Rectal smooth muscle tissue (tissue), 1 donor: ENCODE data around the gene SLC19A2.
"Not testable (repeated sequence)": the region's sequence is repeated elsewhere in the genome, so short reads cannot be mapped to it uniquely, and the experiment has no call there.

Experiments used
- H3K27ac ChIP-seq: one replicate; pipeline ENCODE4 v1.7.0; 2013; ENCODE audit warnings: low read depth, low read length, inconsistent platforms
- H3K27me3 ChIP-seq: one replicate; pipeline ENCODE4 v1.7.0; 2013; ENCODE audit warnings: low read length; ENCODE audit not compliant: control insufficient read depth, insufficient read depth
- H3K36me3 ChIP-seq: one replicate; pipeline ENCODE4 v1.7.0; 2013; ENCODE audit warnings: low read length; ENCODE audit not compliant: control insufficient read depth, insufficient read depth
- H3K4me1 ChIP-seq: one replicate; pipeline ENCODE4 v1.7.0; 2013; ENCODE audit warnings: low read length; ENCODE audit not compliant: control insufficient read depth, insufficient read depth
- H3K4me3 ChIP-seq: one replicate; pipeline ENCODE4 v1.7.0; 2013; ENCODE audit warnings: low read length
- H3K9ac ChIP-seq: one replicate; pipeline ENCODE4 v1.7.0; 2013; ENCODE audit warnings: low read length

The SLC19A2 gene

GRCh38 chr1:169523904-169524303 is 38.2 kb upstream of the SLC19A2 start:
- H3K27ac ChIP-seq, result no peak overlapping the region
- H3K27me3 ChIP-seq, result no peaks in the 10 kb centered on the region
- H3K36me3 ChIP-seq, result no peaks in the 10 kb centered on the region
- no peaks in the 10 kb centered on the region for H3K4me1 ChIP-seq
- H3K4me3 ChIP-seq, result no peak overlapping the region
- no peak overlapping the region for H3K9ac ChIP-seq

DNA sequence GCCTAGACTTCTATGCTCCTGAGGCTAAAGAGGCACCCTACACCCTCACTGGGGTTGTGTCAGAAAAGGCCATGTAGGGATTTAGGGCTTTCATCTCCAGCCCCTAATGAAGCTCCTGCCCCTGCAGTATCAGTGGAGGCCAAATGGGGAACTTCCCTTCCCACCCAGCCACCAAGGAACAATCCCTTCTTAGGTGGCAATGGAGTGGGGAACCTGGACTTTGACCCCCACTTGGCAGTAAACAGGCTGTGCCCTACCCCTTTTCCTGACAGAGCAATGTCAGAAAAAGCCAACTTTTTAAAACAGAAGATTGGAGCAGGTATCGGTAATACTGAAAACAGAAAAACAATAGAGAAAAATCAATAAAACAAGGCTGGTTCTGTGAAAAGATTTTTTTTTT is 35.5 kb upstream of the SLC19A2 start:
- H3K27me3 ChIP-seq, result no peaks in the 10 kb centered on the region
- no peak overlapping the region for H3K27ac ChIP-seq
- H3K4me1 ChIP-seq, result no peaks in the 10 kb centered on the region
- no peak overlapping the region for H3K4me3 ChIP-seq
- H3K9ac ChIP-seq, result no peak overlapping the region
- H3K36me3 ChIP-seq, result no peaks in the 10 kb centered on the region

DNA sequence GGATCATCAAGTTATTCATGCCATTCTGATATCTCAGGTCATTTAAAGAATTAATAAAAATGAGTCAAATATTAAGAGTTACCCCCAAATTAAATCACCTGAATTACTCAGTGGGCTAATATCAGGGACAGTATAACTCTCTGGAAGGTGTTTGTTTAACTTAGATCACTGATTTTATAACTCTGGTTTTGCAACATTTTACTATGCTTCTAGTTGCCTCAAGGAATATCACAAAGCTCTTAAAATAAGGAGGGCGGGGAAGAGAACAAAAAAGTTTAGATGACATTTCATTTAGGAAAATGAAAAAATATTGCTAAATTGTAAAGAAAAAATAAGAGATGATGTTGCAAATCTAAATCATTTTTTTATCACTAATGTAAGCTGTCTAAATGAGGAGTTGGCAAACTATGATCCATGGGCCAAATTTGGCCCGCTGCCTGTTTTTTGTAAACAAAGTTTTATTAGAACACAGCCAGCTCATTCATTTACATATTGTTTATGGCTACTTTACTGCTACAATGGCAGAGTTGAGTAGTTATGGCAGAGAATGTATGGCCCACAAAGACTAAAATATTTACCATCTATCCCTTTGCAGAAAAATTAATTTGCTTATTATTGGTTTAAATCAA is 31.9 kb upstream of the SLC19A2 start:
- H3K36me3 ChIP-seq, result no peaks in the 10 kb centered on the region
- no peaks in the 10 kb centered on the region for H3K27me3 ChIP-seq
- H3K27ac ChIP-seq, result no peak overlapping the region
- no peaks in the 10 kb centered on the region for H3K4me1 ChIP-seq
- H3K9ac ChIP-seq, result no peak overlapping the region
- no peak overlapping the region for H3K4me3 ChIP-seq

DNA sequence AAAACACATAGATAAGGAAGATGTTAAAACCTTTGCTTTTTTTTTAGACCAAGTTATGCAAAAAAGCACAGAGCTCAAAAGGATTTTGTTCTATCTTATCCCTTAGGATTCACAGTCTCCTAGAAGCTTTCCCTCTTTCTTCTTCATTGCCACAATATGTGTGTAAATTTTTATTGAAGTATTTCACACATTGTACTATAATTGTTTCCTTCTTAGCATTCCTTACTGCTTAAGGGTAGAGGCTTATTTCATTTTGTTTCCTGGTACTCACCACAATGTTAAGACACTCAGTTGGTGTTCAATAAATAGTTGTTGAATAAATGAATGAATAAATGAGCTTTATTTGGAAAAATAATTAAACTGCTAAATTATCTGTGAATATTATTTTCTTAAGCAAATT is 29.9 kb upstream of the SLC19A2 start:
- H3K27me3 ChIP-seq, result no peaks in the 10 kb centered on the region
- no peak overlapping the region for H3K4me3 ChIP-seq
- no peak overlapping the region for H3K27ac ChIP-seq
- H3K36me3 ChIP-seq, result no peaks in the 10 kb centered on the region
- H3K4me1 ChIP-seq, result peaks cover 3% of the 10 kb centered on the region
- no peak overlapping the region for H3K9ac ChIP-seq

DNA sequence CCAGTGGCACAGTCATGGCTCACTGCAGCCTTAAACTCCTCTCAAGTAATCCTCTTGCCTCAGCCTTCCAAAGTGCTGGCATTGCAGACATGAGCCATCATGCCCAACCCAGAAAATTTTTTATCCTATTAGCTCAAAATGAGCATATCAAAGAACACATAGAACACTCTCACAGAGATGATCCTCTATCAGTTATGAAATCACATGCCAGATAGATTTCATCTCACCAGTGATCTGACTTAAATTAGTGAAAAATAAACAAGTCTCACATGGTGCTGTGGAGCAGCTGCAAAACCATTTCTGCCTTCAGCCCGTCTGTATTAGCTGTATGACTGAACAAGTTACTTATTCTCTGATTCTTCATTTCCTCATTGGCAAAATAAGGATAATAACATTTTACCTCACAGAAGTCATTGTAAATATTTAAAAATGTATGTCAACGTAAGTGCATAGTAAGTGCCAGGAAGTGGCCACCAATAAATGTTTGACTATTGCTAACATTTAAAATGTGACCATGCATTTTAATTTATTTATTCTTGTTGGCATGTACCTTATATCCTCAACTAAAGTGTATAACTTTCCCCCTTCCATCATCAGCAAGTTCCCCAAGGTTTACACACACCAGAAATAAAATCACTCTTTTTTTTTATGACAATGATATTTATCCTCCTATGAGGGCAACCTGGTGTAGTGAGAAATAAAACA is 29.0 kb upstream of the SLC19A2 start:
- Histone ChIP-seq H3K4me3 (no peak overlapping the region), H3K9ac (no peak overlapping the region), H3K27me3 (no peaks in the 10 kb centered on the region), H3K36me3 (no peaks in the 10 kb centered on the region), H3K4me1 (peaks cover 3% of the 10 kb centered on the region), H3K27ac (no peak overlapping the region)

DNA sequence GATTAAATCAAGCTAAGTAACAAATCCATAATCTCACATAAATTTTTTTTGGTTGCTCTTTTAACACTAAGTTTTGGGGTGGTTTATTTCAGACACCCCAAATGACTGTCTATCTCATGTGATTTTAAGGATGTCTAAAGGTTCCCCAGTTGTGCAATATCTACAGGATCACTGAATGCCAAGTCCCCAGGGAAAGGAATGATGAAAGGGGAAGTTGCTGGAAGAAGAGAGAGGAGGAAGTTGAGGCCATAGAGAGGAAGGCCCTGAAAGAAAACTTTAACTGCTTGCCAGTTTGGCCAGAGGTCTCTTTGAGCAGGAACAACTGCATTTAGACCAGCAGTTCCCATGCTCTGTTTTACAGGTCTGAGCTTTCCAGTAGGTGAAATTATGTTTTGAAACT is 27.5 kb upstream of the SLC19A2 start:
- Histone ChIP-seq H3K27ac (no peak overlapping the region), H3K27me3 (no peaks in the 10 kb centered on the region), H3K4me3 (no peak overlapping the region), H3K9ac (no peak overlapping the region), H3K36me3 (no peaks in the 10 kb centered on the region), H3K4me1 (peaks cover 3% of the 10 kb centered on the region)

DNA sequence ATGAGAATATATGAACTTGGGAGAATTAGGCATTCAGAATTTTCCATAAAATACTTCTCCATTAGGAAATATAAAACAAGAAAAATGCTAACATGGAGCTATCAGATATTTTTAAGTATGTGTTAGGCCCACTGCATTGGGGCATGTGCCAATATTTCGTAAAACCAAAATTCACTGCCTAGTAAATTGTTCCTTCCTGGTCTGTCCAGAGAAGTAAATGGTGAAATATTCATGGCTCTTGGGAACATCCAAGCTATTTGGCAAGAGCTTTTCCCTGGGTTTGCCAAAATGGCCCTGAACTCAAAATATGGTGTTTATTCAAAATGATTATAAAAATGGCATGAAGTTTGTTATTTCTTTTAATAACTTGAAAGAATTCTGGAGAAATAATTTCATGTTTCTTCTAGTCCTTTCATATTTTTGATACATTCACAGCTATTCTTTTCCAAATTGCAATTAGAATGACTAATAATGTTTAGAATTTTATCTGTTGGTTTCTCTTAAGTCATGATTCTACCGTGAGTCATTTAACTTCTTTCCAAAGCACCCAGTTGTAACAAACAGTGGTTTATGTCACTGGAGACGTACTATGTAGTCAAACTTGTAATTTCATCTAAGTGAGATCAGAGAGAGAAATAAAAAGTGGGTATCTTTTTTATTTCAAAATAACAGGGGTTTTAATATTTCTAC is 25.7 kb upstream of the SLC19A2 start:
- Histone ChIP-seq H3K9ac (no peak overlapping the region), H3K27me3 (no peaks in the 10 kb centered on the region), H3K27ac (peak overlapping the region; percentile 56), H3K4me3 (no peak overlapping the region), H3K4me1 (peaks cover 3% of the 10 kb centered on the region), H3K36me3 (no peaks in the 10 kb centered on the region)

DNA sequence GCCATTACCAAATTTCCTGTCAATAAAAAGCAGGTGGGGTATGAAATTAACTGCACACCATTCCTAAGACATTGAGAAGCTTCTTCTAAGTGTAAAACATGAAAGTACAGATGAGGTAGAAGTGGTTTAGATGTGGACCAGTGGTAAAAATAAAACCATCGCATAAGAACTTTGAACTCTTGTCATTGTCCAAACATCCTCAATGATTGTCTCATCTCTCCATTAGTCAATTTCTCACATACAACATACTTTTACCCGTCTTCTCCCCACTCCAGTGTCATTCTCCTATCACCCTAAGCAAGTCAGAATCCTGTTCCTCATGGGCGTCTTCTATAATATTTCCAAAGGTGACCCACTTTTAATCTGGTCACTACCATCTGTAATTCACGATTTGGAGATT is 24.3 kb upstream of the SLC19A2 start:
- Histone ChIP-seq H3K36me3 (no peaks in the 10 kb centered on the region), H3K27me3 (no peaks in the 10 kb centered on the region), H3K4me1 (peaks cover 3% of the 10 kb centered on the region)

GRCh38 chr1:169509354-169509753 is 23.6 kb upstream of the SLC19A2 start:
- no peak overlapping the region for H3K27ac ChIP-seq
- no peak overlapping the region for H3K4me3 ChIP-seq
- H3K9ac ChIP-seq, result no peak overlapping the region
- no peaks in the 10 kb centered on the region for H3K36me3 ChIP-seq
- H3K4me1 ChIP-seq, result peaks cover 3% of the 10 kb centered on the region
- no peaks in the 10 kb centered on the region for H3K27me3 ChIP-seq

More for the DNA sequence above, 24.3 kb upstream of the SLC19A2 start:
- H3K9ac ChIP-seq, result no peak overlapping the region
- no peak overlapping the region for H3K27ac ChIP-seq
- no peak overlapping the region for H3K4me3 ChIP-seq

GRCh38 chr1:169508432-169509338 is 22.9 kb upstream of the SLC19A2 start:
- no peaks in the 10 kb centered on the region for H3K27me3 ChIP-seq
- H3K4me3 ChIP-seq, result no peak overlapping the region
- no peaks in the 10 kb centered on the region for H3K36me3 ChIP-seq
- no peak overlapping the region for H3K9ac ChIP-seq
- H3K4me1 ChIP-seq, result peaks cover 3% of the 10 kb centered on the region
- H3K27ac ChIP-seq, result no peak overlapping the region

GRCh38 chr1:169507413-169507812 is 21.7 kb upstream of the SLC19A2 start:
- Histone ChIP-seq H3K9ac (no peak overlapping the region), H3K4me1 (peaks cover 3% of the 10 kb centered on the region), H3K27ac (no peak overlapping the region), H3K4me3 (no peak overlapping the region), H3K36me3 (no peaks in the 10 kb centered on the region), H3K27me3 (no peaks in the 10 kb centered on the region)

GRCh38 chr1:169503601-169504000 is 17.9 kb upstream of the SLC19A2 start:
- H3K9ac ChIP-seq, H3K27me3 ChIP-seq, H3K27ac ChIP-seq, H3K4me3 ChIP-seq, H3K36me3 ChIP-seq, H3K4me1 ChIP-seq: not testable (repeated sequence)
